WTC11 (cell line): ENCODE results near the gene FXYD6. TPM values are rescaled to one million over a fixed set of nuclear protein-coding genes. Genes with fewer than 3 reads are reported as not detected.

Source experiments
- ATAC-seq: fragments of 200-7000 bp; cut with Tn5 transposase; 2 replicates; pipeline ENCODE4 v1.10.0; 2021; ENCODE audit warnings: mild to moderate bottlenecking, moderate library complexity
- CTCF ChIA-PET: fragments of 300-600 bp; sonication (Branson Sonifier 250); formaldehyde crosslinking; loops from one replicate; lab custom pipeline; 2021; ENCODE audit warnings: antibody characterized with exemption; lab: Charles Lee
- POLR2A ChIA-PET: fragments of 350-600 bp; sonication (Branson Sonifier 250); formaldehyde crosslinking; loops from one replicate; lab custom pipeline; 2021; ENCODE audit warnings: antibody characterized with exemption; lab: Charles Lee
- DNase-seq: peaks from one replicate; pipeline ENCODE4 v3.0.0; 2021; ENCODE audit warnings: low spot score
- H3K27ac Mint-ChIP-seq: 2 replicates; pipeline ENCODE4 v1.8.0; 2021; ENCODE audit warnings: mixed read lengths
- H3K27me3 Mint-ChIP-seq: 2 replicates; pipeline ENCODE4 v1.8.0; 2021; ENCODE audit warnings: low read depth, mild to moderate bottlenecking, moderate library complexity, mixed read lengths
- H3K36me3 Mint-ChIP-seq: 2 replicates; pipeline ENCODE4 v1.8.0; 2021; ENCODE audit warnings: mixed read lengths
- H3K4me1 Mint-ChIP-seq: 2 replicates; pipeline ENCODE4 v1.8.0; 2022; ENCODE audit warnings: mixed read lengths
- H3K4me3 Mint-ChIP-seq: 2 replicates; pipeline ENCODE4 v1.8.0; 2021; ENCODE audit warnings: mild to moderate bottlenecking, moderate library complexity, mixed read lengths
- H3K9me3 Mint-ChIP-seq: 2 replicates; pipeline ENCODE4 v1.8.0; 2021; ENCODE audit warnings: mixed read lengths
- FOXP1 ChIP-seq: sonication (generic); formaldehyde crosslinking; IDR thresholded peaks from 2 replicates; pipeline ENCODE4 v1.8.0; 2022; ENCODE audit warnings: missing genetic modification reagents, mild to moderate bottlenecking, moderate library complexity, borderline replicate concordance
- MXD4 ChIP-seq: fragments of 250-450 bp; sonication (Bioruptor Pico); IDR thresholded peaks from 2 replicates; pipeline ENCODE4 v1.8.0; 2021; ENCODE audit warnings: mild to moderate bottlenecking, moderate library complexity, borderline replicate concordance
- NFYB ChIP-seq: sonication (generic); formaldehyde crosslinking; conservative IDR thresholded peaks from 2 replicates; pipeline ENCODE4 v1.8.0; 2022; ENCODE audit warnings: low read depth, missing genetic modification reagents
- SP1 ChIP-seq: sonication (generic); formaldehyde crosslinking; conservative IDR thresholded peaks from 2 replicates; pipeline ENCODE4 v1.8.1; 2022; ENCODE audit warnings: missing genetic modification reagents
- TCF7 ChIP-seq: sonication (generic); formaldehyde crosslinking; IDR thresholded peaks from 2 replicates; pipeline ENCODE4 v1.8.0; 2022; ENCODE audit warnings: mild to moderate bottlenecking, low read depth, missing genetic modification reagents, moderate library complexity
- ZNF317 ChIP-seq: sonication (generic); formaldehyde crosslinking; IDR thresholded peaks from 2 replicates; pipeline ENCODE4 v1.8.1; 2023; ENCODE audit warnings: low read depth, mild to moderate bottlenecking, moderate library complexity, missing genetic modification reagents, borderline replicate concordance
- ZNF416 ChIP-seq: fragments of 250-450 bp; sonication (Bioruptor Pico); IDR thresholded peaks from 2 replicates; pipeline ENCODE4 v1.9.0; 2021; ENCODE audit warnings: mild to moderate bottlenecking, inconsistent platforms
- ZNF671 ChIP-seq: fragments of 250-450 bp; sonication (Bioruptor Pico); IDR thresholded peaks from 2 replicates; pipeline ENCODE4 v1.8.0; 2021; ENCODE audit warnings: mild to moderate bottlenecking
- total RNA-seq: library from RNA; stranded (reverse); gene quantifications from 3 replicates; pipeline ENCODE4 v1.2.3, GENCODE V29; 2021
- TF ChIP-seq, protein P1 (sequence below): fragments of 250-450 bp; sonication (Bioruptor Pico); IDR thresholded peaks from 2 replicates; pipeline ENCODE4 v1.9.0; 2021; ENCODE audit warnings: moderate library complexity, mild to moderate bottlenecking, inconsistent platforms, borderline replicate concordance
- TF ChIP-seq, protein P2 (sequence below): fragments of 250-450 bp; sonication (Bioruptor Pico); IDR thresholded peaks from 2 replicates; pipeline ENCODE4 v2.1.2; 2022; ENCODE audit warnings: mild to moderate bottlenecking, moderate library complexity
- TF ChIP-seq, protein P3 (sequence below): fragments of 250-450 bp; sonication (Bioruptor Pico); conservative IDR thresholded peaks from 2 replicates; pipeline ENCODE4 v1.9.0; 2021; ENCODE audit warnings: mild to moderate bottlenecking
- TF ChIP-seq, protein P4 (sequence below): sonication (generic); formaldehyde crosslinking; IDR thresholded peaks from 2 replicates; pipeline ENCODE4 v1.8.1; 2022; ENCODE audit warnings: low read depth, missing genetic modification reagents, borderline replicate concordance
- TF ChIP-seq, protein P5 (sequence below): fragments of 200-600 bp; IDR thresholded peaks from 2 replicates; pipeline ENCODE4 v1.8.0; 2022; ENCODE audit warnings: antibody characterized with exemption
- TF ChIP-seq, protein P6 (sequence below): sonication (generic); formaldehyde crosslinking; IDR thresholded peaks from 2 replicates; pipeline ENCODE4 v1.8.1; 2022; ENCODE audit warnings: mild to moderate bottlenecking, moderate library complexity, missing genetic modification reagents
- TF ChIP-seq, protein P7 (sequence below): sonication (generic); formaldehyde crosslinking; IDR thresholded peaks from 2 replicates; pipeline ENCODE4 v1.8.0; 2023; ENCODE audit warnings: missing genetic modification reagents, mild to moderate bottlenecking, borderline replicate concordance
- TF ChIP-seq, protein P8 (sequence below): sonication (generic); formaldehyde crosslinking; IDR thresholded peaks from 2 replicates; pipeline ENCODE4 v1.8.1; 2023; ENCODE audit warnings: mild to moderate bottlenecking, missing genetic modification reagents, moderate library complexity

The FXYD6 gene
- total RNA-seq, 1 experiment from 2014 or later, result 26.2 TPM

DNA sequence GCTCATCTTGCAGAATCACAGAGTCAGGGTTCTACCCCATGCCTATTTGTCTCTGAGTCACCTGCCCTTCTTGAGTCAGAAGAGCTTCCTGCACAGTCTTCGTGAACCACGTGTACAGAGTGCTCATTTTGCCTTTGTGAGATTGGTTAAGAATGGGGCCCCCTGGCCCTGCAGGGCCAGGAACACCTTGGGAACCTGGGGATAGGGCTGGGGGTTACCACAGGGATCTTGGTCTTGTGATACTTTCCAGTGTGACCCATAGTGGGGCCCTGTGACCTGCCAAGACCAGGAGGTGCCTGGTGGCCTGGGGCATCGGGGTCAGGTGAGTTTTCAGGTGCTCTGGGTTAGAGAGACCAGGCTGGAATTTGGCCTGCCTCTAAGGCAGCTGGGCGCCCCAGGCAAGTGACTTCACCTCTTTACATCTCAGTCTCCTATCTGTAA lies 43.3 kb upstream of the FXYD6 start:
- Mint-ChIP-seq H3K4me3 (no peak overlapping the region), H3K27me3 (no peaks in the 10 kb centered on the region), H3K36me3 (no peaks in the 10 kb centered on the region), H3K4me1 (peaks cover 4% of the 10 kb centered on the region), H3K27ac (no peak overlapping the region), H3K9me3 (no peaks in the 10 kb centered on the region)
- TF ChIP-seq, protein P1, sequence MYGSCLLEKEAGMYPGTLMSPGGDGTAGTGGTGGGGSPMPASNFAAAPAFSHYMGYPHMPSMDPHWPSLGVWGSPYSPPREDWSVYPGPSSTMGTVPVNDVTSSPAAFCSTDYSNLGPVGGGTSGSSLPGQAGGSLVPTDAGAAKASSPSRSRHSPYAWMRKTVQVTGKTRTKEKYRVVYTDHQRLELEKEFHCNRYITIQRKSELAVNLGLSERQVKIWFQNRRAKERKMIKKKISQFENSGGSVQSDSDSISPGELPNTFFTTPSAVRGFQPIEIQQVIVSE (CRISPR knock-in tag), result no peak
- TF ChIP-seq TCF7 (CRISPR knock-in tag) (no peak), ZNF317 (no peak), ZNF416 (CRISPR knock-in tag) (no peak), ZNF671 (CRISPR knock-in tag) (no peak), NFYB (CRISPR knock-in tag) (no peak)
- TF ChIP-seq, protein P2, sequence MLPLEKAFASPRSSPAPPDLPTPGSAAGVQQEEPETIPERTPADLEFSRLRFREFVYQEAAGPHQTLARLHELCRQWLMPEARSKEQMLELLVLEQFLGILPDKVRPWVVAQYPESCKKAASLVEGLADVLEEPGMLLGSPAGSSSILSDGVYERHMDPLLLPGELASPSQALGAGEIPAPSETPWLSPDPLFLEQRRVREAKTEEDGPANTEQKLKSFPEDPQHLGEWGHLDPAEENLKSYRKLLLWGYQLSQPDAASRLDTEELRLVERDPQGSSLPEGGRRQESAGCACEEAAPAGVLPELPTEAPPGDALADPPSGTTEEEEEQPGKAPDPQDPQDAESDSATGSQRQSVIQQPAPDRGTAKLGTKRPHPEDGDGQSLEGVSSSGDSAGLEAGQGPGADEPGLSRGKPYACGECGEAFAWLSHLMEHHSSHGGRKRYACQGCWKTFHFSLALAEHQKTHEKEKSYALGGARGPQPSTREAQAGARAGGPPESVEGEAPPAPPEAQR (CRISPR knock-in tag), result no peak
- TF ChIP-seq, protein P3, sequence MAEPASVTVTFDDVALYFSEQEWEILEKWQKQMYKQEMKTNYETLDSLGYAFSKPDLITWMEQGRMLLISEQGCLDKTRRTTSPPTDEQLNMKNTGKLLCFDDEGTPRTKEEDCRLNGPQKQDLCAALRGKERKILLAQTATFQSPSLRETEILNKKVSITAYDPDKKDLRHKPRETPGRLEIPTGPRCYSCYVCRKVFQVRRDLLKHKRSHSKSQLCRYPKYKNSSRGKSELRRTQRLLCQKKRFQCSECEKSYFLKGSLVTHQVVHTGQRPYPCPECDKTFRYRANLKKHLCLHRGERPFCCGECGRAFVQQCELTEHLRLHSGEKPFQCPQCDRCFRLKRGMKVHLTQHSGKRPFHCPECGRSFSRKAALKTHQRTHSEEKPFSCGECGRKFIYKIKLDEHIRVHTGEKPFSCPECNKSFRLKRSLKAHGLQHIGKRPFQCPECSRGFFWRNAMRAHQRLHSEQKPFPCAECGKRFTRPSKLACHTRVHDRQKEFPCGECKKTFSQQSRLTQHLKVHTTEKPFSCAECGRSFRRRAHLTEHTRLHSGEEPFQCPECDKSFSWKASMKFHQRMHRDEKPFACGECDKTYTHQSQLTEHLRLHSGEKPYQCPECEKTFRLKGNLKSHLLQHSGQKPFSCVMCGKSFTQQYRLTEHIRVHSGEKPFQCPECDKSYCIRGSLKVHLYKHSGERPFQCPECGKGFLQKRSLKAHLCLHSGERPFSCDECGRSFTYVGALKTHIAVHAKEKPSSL (CRISPR knock-in tag), result no peak
- TF ChIP-seq, protein P4, sequence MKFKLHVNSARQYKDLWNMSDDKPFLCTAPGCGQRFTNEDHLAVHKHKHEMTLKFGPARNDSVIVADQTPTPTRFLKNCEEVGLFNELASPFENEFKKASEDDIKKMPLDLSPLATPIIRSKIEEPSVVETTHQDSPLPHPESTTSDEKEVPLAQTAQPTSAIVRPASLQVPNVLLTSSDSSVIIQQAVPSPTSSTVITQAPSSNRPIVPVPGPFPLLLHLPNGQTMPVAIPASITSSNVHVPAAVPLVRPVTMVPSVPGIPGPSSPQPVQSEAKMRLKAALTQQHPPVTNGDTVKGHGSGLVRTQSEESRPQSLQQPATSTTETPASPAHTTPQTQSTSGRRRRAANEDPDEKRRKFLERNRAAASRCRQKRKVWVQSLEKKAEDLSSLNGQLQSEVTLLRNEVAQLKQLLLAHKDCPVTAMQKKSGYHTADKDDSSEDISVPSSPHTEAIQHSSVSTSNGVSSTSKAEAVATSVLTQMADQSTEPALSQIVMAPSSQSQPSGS (CRISPR knock-in tag), result no peak
- TF ChIP-seq, protein P5, sequence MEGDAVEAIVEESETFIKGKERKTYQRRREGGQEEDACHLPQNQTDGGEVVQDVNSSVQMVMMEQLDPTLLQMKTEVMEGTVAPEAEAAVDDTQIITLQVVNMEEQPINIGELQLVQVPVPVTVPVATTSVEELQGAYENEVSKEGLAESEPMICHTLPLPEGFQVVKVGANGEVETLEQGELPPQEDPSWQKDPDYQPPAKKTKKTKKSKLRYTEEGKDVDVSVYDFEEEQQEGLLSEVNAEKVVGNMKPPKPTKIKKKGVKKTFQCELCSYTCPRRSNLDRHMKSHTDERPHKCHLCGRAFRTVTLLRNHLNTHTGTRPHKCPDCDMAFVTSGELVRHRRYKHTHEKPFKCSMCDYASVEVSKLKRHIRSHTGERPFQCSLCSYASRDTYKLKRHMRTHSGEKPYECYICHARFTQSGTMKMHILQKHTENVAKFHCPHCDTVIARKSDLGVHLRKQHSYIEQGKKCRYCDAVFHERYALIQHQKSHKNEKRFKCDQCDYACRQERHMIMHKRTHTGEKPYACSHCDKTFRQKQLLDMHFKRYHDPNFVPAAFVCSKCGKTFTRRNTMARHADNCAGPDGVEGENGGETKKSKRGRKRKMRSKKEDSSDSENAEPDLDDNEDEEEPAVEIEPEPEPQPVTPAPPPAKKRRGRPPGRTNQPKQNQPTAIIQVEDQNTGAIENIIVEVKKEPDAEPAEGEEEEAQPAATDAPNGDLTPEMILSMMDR, result no peak
- ATAC-seq, result no peak
- DNase-seq, result no peak
- CTCF ChIA-PET, result interaction anchor here (0.6 to 2.8 kb wide), 6 partner anchors 9 to 493 kb away, joined by 3 to 12 read pairs (median 4); partner anchors contain the start of gene FXYD6
- POLR2A ChIA-PET, result no interaction called here

DNA sequence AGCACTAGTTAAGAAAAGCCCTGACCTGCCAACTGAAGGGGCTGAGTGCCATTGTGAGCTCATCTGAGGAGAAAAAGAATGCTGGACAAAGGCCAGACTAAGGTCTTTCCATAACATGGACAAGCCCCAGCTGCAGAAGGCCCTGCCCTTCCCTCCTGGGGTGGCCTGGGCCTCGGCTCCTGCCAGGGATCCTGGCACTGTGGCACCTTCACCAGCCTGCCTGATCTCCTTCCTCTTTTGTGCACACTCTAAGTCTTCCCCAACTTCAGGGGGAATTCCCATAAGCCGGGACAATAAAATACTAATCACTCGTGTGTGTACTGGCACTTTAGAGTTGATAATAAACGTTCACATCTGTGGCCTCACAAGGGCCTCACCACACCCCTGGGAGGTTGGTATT lies 42.9 kb upstream of the FXYD6 start:
- no peak for ATAC-seq
- H3K36me3 Mint-ChIP-seq, result no peaks in the 10 kb centered on the region
- ChIA-PET CTCF (interaction anchor here (0.7 to 1.6 kb wide), 4 partner anchors 9 to 493 kb away, joined by 3 to 6 read pairs (median 4); partner anchors contain the start of gene FXYD6), POLR2A (no interaction called here)
- no peak overlapping the region for H3K27ac Mint-ChIP-seq
- no peaks in the 10 kb centered on the region for H3K27me3 Mint-ChIP-seq
- no peak for DNase-seq
- no peaks in the 10 kb centered on the region for H3K9me3 Mint-ChIP-seq
- TF ChIP-seq MXD4 (CRISPR knock-in tag) (no peak), SP1 (CRISPR knock-in tag) (no peak), FOXP1 (no peak)
- TF ChIP-seq, protein P6, sequence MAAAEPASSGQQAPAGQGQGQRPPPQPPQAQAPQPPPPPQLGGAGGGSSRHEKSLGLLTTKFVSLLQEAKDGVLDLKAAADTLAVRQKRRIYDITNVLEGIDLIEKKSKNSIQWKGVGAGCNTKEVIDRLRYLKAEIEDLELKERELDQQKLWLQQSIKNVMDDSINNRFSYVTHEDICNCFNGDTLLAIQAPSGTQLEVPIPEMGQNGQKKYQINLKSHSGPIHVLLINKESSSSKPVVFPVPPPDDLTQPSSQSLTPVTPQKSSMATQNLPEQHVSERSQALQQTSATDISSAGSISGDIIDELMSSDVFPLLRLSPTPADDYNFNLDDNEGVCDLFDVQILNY, result no peak
- TF ChIP-seq, protein P7, sequence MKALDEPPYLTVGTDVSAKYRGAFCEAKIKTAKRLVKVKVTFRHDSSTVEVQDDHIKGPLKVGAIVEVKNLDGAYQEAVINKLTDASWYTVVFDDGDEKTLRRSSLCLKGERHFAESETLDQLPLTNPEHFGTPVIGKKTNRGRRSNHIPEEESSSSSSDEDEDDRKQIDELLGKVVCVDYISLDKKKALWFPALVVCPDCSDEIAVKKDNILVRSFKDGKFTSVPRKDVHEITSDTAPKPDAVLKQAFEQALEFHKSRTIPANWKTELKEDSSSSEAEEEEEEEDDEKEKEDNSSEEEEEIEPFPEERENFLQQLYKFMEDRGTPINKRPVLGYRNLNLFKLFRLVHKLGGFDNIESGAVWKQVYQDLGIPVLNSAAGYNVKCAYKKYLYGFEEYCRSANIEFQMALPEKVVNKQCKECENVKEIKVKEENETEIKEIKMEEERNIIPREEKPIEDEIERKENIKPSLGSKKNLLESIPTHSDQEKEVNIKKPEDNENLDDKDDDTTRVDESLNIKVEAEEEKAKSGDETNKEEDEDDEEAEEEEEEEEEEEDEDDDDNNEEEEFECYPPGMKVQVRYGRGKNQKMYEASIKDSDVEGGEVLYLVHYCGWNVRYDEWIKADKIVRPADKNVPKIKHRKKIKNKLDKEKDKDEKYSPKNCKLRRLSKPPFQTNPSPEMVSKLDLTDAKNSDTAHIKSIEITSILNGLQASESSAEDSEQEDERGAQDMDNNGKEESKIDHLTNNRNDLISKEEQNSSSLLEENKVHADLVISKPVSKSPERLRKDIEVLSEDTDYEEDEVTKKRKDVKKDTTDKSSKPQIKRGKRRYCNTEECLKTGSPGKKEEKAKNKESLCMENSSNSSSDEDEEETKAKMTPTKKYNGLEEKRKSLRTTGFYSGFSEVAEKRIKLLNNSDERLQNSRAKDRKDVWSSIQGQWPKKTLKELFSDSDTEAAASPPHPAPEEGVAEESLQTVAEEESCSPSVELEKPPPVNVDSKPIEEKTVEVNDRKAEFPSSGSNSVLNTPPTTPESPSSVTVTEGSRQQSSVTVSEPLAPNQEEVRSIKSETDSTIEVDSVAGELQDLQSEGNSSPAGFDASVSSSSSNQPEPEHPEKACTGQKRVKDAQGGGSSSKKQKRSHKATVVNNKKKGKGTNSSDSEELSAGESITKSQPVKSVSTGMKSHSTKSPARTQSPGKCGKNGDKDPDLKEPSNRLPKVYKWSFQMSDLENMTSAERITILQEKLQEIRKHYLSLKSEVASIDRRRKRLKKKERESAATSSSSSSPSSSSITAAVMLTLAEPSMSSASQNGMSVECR (CRISPR knock-in tag), result no peak
- TF ChIP-seq, protein P8, sequence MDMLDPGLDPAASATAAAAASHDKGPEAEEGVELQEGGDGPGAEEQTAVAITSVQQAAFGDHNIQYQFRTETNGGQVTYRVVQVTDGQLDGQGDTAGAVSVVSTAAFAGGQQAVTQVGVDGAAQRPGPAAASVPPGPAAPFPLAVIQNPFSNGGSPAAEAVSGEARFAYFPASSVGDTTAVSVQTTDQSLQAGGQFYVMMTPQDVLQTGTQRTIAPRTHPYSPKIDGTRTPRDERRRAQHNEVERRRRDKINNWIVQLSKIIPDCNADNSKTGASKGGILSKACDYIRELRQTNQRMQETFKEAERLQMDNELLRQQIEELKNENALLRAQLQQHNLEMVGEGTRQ (CRISPR knock-in tag), result no peak
- H3K4me3 Mint-ChIP-seq, result no peak overlapping the region
- peaks cover 6% of the 10 kb centered on the region for H3K4me1 Mint-ChIP-seq
